GM18867 (cell line): ENCODE data around the gene LACTB.
"Not testable (repeated sequence)": the region's sequence is repeated elsewhere in the genome, so short reads cannot be mapped to it uniquely, and the experiment has no call there.

Experiments
- ATAC-seq: cut with Tn5 transposase; IDR thresholded peaks from one replicate; pipeline ENCODE4 v1.9.1; 2021; ENCODE audit warnings: mild to moderate bottlenecking, moderate library complexity; ENCODE audit not compliant: unreplicated experiment

Gene LACTB

GRCh38 chr15:63089260-63090043 is 32.2 kb upstream of the LACTB start:
- no peak for ATAC-seq

GRCh38 chr15:63090472-63090871 is 31.2 kb upstream of the LACTB start:
- ATAC-seq = no peak

DNA sequence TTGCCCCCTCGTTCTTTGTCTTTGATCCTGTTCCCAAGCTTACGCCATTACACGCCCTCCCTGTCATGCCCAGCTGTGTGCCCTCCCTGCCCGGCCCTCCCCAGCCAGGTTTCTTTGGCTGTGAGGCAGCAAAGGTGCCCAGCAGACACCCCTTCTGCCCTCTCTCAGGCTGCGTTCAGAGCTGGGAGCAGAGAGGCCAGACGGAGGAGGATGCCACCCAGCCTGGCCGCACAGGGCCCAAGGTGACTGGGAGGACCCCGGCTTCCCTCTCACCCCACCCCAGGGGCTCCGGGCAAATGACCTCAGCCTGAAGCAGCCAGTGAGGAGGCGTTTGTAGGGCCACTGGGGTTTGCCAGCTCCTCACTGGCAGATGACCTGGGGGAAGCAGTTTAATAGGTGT is 30.8 kb upstream of the LACTB start:
- ATAC-seq = no peak

DNA sequence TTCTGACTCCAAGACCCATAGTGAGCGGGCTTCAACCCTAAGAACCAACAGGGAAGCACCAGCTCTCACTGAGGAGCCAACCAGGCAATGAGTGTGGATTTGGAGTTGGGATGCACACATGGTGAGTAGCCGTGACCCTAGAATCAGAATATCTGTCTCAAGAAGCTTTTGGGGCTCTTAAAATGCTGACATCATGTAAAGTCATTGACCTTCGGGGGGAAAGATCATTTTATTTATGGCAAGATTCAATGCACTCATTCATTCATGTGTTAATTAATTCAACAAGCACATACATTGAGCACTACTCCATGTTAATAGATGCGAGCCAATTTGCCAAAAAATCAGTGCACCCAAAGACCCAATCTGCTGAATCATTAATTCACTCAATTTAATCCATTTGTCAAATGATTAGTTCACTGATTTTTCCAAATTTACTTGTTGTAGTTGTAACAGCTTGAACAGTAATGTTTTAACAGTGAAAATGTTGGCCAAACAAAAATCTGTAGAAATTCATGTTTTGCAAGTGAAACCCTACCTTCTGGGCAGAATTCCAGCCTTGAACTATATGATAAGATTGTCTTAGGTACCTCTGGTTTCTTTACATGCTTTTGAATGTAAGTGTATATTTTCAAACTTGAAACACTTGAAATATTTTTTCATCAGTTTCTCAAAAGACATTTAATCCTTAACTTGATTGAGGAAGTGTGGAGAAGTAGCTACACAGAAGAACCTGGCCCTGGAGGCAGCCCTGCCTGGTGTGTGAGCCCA is 29.8 kb upstream of the LACTB start:
- no peak for ATAC-seq

GRCh38 chr15:63093486-63094205 is 28.0 kb upstream of the LACTB start:
- ATAC-seq = peak; percentile 56

DNA sequence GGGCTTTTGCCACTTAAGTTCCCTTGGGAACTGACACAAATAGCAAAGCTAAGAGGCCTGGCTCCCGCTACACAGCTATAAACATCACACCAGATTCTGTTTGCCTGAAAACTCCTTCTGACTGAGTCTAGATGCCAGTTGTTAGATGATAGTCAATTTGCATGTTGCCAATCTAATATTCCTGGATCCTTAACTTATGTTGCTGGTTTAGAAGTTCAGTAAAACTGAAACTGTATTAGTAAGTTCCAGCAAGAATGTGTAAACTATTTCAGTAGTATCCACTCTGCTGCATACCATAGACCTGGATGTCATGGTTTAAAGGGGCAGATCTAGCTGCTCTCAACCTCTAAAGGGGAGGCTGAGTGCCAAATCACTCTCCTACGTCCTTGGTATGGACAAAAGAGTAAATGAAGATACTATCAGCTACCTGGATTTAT is 27.1 kb upstream of the LACTB start:
- ATAC-seq = no peak

DNA sequence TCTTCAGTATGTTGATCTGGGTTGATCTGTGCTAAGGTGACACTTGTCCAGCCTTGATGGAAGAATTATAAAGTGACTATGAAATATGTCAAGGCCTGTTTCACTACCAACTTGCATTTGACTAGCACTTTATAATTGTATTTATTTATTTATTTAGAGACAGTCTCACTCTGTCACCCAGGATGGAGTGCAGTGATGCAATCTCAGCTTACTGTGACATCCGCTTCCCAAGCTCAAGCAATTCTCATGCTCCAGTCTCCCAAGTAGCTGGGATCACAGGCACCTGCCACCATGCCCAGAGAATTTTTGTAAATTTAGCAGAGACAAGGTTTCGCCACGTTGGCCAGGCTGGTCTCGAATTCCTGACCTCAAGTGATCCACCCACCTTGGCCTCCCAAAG is 25.5 kb upstream of the LACTB start:
- ATAC-seq = no peak

DNA sequence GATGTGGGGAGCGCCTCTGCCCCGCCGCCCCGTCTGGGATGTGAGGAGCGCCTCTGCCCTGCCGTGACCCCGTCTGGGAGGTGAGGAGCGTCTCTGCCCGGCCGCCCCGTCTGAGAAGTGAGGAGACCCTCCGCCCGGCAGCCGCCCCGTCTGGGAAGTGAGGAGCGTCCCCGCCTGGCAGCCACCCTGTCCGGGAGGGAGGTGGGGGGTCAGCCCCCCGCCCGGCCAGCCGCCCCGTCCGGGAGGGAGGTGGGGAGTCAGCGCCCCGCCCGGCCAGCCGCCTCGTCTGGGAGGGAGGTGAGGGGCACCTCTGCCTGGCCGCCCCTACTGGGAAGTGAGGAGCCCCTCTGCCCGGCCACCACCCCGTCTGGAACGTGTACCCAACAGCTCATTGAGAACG is 22.8 kb upstream of the LACTB start:
- ATAC-seq = not testable (repeated sequence)

- not testable (repeated sequence) for ATAC-seq
Measured at GRCh38 chr15:63099581-63099980, 22.1 kb upstream of the LACTB start.

DNA sequence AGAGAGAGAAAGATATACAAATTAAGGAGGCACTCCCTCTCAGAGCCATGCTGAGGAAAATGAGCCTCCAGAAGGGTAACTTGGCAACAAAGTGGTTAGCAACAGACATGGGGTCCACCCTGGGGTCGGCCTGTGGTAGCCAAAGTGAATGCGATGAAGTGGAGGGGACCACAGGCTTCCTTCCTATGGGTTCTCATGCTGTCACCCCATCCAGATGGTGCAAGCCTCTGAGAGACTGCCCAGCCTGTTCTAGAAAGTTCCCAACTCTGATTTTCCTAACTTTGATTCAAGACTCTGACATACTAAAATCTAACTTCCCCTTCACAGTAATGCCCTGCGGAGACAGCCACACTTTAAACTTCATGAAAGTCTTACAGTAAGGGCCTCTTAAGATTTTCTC is 18.2 kb upstream of the LACTB start:
- ATAC-seq = no peak

- ATAC-seq = no peak
Measured at GRCh38 chr15:63104727-63105126, 16.9 kb upstream of the LACTB start.

DNA sequence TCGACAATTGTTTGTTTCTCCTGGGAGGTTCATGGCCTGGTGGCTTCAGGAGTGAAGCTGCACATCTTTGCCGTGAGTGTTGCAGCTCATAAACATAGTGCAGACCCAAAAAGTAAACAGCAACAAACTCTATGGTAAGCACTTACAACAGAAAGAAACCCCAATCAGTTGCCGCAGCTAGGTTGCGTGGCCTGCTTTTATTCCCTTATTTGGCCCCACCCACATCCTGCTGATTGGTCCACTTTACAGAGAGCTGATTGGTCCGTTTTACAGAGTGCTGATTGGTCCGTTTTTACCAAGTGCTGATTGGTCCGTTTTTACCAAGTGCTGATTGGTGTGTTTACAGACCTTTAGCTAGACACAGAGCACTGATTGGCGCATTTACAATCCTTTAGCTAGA is 16.3 kb upstream of the LACTB start:
- ATAC-seq = not testable (repeated sequence)

DNA sequence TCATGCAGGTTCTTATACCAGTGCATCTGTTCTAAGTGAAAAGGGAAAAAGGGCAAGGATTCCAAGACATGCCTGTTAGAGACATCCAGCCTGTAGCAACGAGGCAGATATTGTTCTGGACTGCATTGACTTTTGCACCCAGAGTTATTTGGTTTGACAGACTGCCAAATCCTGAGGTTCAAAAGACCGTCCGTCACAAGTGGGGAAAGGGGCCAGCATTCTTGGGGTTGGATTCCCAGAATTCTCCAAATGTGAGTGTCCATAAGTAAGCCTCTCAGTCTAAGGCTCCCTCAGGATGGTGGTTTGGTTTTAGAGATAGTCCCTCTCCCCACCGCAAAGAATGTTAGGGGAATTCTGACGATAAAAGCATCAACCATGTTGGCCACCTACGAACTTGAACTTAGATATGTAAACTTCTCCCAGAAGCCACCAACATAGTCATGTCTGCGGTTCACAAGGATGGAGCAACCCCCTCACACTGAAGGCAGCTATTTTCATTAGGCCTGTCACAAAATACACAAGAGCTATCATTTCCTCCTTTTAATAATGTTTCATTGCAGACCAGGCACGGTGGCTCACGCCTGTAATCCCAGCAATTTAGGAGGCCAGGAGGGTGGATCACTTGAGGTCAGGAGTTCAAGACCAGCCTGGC is 13.6 kb upstream of the LACTB start:
- ATAC-seq = no peak

- no peak for ATAC-seq
Measured at GRCh38 chr15:63109498-63109897, 12.2 kb upstream of the LACTB start.

DNA sequence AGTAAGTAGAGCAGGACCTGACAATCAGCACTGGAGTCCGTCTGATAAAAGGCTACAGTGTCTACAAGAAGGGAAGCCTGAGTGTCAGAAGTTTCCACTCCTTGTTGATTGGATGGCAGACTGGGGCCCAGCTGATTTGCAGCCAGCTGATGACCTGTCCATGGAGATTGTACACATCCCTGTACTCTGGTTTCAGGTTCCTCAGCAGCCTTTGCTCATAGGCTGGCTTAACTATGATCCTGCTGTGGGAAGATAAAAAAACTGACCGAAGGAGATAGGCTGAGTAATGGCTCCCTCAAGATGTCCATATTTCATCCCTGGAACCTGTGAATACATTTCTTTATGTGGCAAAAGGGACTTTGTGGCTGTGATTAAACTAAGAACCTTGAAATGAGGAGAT is 11.7 kb upstream of the LACTB start:
- ATAC-seq = no peak

DNA sequence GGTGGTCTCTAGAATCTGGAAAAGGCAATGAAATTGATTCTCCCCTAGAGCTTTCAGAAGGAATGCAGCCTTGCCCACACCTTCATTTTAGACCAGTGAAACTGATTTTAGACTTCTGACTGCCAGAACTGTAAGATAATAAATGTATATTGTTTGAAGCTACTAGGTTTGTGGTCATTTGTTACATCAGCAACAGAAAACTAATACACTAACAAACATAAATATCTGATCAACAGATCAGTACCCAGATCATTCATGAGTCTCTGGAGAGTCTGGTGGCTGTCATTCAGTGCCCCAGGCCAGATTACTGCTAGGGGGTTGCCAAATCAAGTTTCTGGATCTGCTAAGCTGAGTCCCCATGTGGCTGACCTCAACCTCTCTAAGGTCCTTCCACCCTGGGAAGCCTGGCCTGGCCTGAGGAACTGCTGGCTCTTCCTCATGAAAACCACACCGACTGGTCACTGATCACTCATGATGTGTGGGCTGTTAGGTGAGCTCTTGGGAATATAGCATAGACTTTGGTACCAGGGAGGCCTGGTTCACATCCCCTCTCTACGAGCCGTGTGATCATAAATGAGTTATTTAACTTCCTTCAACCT is 11.1 kb upstream of the LACTB start:
- ATAC-seq = no peak

DNA sequence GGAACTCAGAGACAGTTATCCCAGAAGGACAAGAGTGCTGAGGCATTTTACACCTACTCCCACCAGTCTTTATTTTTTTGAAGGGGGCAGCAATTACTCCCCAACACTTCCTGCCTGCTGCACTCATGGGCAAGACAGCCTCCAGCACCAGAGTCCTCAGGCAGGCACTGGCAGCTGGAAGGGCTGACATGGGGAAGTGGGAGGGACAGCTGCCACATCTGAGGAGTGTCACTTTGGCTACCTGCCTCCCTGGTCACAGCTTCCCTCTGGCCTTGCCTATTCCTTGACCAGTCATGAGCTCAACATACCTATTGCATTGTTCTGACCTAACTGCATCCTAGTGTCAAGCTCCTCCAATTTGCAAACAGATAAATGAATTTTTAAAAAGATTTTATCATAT is 10.2 kb upstream of the LACTB start:
- ATAC-seq = no peak

DNA sequence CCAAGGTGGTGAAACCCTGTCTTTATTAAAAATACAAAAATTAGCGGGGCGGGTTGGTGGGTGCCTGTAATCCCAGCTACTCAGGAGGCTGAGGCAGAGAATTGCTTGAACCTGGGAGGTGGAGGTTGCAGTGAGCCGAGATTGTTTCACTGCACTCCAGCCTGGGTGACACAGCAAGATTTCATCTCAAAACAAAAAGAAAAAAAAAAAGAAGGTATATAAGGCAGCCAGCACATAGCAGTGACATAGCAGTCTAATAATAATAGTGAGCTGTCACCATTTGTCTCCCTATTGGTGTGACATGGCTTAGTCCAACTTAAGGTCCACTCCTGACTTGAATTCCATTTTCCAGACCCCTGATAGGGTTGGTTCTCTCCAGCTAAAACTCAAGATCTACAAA is 8.8 kb upstream of the LACTB start:
- ATAC-seq = no peak

DNA sequence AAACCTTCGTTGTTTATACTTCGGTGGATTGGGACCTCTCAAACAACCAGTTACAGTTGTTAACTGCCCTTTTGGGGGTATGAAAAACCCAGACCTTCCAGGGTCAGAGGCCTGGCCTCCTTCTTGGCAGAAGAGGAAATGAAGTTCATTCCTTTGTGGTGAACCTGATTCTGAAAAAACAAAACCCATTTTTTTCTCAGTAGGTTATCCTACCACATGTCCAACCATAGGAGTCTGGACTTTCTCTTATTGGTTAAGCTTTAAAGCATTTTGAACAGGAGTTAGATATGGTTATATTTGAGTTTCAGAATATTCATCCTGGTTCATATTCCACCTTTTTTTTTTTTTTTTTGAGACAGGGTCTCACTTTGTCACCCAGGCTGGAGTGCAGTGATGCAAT is 7.2 kb upstream of the LACTB start:
- no peak for ATAC-seq

DNA sequence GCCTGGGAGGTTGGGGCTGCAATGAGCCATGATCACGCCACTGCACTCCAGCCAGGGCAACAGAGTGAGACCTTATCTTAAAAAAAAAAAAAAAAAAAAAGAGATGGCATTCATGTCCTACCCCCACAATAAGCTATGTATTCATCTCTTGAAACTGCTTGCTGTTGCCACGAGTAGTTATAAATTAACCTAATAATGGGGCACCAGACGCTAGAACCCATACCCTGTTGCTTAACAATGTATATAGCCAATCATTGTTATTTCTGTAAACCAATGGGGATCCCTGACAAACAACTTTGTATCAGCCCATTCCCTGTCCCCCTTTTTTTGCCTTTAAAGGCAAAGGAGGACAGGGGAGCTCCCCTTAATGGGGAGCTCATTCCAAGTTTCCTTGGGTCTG is 2.8 kb upstream of the LACTB start:
- ATAC-seq = no peak
